Activated T-cell treated with anti-CD3 and anti-CD28 coated beads for 48 hours (primary cell): ENCODE measurements around the gene ZNF862.
"Not testable (repeated sequence)": the region's sequence is repeated elsewhere in the genome, so short reads cannot be mapped to it uniquely, and the experiment has no call there.

Source experiments
- DNase-seq: peaks from one replicate; pipeline ENCODE4 v3.0.0-alpha.2; 2020; ENCODE audit warnings: low read depth

The ZNF862 gene

DNA sequence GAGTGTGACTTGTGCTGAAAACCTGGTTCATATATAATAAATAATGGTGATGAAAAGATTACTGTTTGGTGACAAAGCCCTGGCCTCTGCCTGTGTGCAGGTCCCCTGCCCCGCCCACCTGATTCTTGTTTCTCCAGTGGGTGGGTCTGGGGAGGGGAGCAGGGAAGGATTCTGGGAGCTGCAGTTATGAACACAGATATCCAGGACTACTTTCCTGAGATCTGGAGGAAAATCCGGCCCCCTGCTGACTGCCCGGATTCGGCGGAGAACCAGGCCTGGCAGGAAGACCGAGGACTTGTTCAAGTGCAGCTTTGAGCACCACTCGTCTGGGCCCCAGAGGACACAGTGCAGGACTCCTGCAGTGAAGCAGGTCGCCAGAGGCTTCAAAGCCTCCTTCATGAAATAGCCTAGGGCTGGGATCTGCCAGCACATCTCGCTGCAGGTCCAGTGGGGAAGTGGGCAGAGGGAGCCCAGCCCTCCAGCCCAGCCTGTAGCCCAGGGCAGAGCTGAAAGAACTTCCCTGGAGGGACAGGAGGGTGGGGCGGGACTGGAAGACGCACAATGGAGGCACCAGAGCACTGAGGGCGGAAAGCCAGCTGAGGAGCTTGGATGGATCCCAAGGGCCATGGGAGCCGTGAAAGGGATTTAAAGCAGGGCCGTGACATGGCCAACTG, 42.6 kb downstream of the ZNF862 start:
- DNase-seq: no peak

DNA sequence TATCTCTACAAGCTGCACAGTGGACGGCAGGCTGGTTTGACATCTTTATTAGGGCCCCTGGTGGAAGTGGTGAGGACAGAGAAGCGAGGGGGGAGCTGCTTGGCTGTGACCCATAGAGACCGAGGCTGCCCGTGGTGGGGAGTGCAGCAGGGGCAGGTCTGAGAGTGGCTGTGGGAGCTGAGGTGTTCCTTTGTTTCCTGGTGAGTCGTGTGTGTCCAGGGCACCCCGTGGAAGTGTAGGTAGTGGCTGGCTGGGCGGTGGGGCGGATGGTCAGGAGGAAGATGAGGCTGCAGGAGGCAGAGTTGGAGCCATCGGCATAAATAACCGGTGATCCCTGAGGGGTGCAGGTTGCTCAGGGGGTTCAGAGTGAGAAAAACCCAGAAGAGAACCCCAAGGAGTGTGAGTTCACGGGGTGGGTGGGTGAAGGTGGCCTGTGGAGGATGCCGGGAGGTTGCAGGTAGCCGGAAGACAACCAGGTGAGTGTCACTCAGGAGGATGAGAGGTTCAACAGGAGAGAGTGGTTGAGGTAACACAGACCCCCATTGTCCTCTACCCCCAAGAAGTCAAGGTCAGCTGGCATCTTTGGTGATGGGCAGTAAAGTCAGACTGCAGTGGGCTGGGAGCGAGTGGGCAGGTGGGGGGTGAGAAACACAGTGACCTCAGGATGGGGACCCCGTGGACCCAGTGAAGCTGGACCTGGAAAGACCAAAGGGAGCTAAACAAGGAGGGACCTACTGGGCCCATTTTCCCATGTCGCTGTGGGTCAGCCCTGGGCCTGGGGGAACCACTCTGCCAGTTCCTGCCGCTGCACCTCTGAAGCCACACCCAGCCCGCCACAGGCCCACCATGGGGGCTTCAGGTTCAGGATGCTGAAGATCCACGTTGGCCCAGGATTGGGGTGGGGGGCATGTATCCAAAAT, 43.4 kb downstream of the ZNF862 start:
- no peak for DNase-seq

- no peak for DNase-seq
These were observed 44.3 kb downstream of the ZNF862 start for GRCh38 chr7:149882248-149883047.

DNA sequence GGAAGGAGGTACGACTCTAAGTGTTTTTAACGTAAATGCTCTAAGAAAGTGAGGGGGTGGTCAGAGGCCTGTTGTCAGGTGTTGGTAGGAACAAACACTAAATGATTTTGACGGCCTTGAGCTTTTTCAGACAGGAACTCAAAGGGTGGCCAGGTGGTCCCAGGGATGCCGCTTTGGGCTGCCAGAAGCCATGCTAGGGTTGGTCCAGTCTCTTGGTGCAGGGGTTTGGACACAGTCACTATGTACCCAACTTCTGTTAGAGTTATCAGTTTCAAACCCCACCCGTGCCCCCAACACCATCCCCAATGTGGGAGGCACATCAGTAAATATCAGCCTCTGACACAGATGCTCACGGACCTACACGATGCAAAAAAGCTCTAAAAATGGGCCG, 44.9 kb downstream of the ZNF862 start:
- DNase-seq: no peak

DNA sequence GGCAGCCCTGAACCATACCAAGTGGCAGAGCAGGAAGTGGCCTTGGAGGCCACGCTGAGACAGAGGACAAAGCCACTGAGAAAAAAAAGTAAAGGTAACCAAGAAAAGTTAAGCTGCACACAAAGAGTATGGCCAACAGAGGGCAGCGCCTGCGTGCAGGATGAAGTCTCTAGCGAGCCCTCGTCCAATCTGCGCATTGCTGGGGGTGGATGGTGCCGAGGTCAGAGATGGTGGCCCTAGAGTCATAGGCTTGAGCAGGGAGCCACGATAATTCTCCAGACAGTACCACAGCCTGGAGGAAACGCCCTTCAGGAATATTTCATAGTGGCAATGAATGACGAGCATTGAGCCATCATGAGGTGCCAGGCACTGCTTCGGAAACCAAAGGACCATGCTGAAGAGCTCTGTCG, 45.3 kb downstream of the ZNF862 start:
- no peak for DNase-seq

DNA sequence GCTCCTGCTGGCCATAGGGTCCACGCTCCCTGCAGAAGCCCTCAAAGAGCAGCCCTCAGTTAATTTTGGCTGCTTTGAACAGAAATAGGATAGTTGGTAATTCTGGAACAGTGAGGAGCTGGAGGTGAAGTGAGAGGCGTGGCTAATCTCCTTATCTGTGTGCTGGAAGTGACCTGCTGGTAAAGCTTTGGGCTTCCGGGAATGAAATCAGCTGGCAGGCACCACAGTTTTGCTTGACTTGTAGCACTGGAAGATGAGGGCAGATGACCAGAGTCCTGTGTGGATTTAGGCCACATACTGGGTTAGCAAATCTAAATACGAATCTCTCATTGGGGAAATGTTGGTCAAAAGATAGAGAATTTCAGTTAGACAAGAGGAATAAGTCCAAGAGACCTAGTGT, 45.8 kb downstream of the ZNF862 start:
- DNase-seq: no peak

DNA sequence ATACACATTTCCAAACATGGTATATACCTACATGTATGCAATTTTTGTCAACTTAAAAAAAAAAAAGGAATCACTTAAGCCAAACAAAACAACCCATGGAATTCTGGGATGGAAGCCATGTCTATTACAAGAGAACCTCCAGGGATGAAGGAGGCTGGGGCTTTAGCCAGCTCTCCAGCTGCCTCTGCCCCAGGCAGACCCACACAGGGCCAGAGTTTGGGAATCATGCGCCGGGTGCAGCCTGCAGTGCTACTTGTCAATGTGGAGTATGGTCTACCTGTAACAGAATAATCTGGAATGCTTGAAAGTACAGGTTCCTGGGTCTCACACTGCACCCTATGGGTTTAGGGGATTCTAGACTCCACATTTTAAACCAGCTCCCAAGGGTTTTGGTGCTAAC, 46.4 kb downstream of the ZNF862 start:
- no peak for DNase-seq

DNA sequence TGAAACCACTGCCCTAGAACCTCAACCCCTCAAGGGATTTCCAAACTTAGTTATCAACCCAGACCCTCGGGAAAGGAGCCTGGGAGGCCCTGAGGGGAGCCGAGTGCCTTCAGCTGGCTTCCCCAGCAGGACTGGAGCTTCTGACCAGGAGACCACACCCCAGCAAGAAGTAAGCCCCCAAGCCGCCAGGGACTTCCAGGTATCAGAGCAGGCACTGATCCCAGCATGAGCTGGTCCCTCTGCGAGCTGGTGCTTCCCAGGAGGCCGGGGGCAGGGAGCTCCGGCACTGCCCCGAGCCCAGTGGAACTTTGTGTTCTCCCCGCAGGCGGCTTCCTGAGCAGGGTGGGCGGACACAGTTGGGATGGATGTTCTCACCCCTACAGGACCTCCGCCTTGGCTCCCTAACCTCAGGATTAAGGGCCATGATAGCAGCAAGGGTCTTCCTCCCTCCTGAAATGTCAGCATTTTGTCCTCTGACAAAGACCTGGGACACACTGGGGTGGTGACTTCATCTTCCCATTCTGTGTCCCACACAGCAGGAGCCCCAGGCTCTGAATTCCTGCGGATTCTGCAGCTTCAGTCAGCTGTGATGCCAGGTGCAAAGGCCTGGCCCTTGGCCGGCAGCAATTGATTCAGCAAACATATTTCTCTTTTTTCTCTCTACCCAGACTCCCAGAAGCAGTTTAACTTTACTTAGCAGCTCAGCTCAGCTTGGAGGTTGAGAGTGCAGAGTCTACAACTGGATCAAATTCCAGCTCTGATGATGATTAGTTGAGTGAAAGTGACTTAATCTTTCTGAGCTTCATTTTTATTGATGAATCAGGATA, 47.2 kb downstream of the ZNF862 start:
- DNase-seq: no peak

DNA sequence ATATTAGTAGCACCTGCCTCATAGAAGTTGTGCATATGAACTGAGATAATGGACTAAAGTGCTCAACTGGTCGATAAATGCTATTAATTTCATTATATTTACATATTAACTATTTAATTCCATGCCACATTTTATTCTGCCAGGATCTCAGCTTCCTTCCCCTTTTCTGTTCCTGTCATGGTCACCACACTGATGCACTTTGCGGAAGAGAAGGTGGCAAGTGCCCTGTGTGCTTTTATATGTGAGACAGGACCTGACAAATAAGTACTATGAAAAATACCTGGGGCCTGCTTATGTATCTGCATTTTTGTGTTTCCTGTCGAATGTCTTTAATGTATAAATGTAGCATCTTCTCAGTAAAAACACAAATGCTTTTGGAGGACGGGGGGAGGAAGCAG, 47.8 kb downstream of the ZNF862 start:
- no peak for DNase-seq

DNA sequence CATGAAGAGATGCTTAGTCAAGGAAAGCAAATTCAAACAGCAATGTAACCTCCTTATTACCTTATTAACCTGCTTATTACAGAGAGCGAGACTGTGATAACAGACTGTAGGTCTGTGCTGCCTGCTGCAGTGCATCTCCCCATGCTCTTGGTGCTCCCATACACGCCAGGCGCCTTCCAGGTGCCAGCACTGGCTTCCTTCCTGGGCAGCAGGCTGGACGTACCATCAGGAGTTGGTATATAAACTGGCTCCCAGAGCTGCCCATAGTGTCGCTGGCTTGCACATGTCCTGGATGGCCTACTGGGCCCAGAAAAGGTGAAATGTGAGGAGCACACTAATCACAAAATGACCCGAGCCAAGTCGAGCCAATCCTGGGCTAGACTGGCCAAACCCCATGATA, 49.1 kb downstream of the ZNF862 start:
- no peak for DNase-seq

DNA sequence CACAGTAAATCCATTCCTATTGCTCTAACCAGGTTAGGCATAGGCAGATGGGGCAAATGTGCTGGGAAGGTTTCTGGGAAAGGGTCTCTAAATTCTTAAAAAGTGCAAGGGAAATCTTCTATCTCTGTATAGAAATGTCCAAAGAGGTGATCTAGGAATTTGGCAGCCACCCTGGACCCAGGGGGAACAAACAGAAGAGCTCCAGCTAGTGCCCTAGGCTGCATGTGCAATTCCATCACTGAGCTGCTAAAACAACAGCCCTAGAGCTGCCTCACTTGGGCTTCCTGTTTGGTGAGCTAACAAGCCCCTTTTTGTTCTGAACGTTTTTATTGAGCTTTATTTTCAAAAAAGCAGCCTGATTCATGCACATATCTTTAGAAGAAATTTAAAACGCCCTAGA, 52.5 kb downstream of the ZNF862 start:
- not testable (repeated sequence) for DNase-seq

DNA sequence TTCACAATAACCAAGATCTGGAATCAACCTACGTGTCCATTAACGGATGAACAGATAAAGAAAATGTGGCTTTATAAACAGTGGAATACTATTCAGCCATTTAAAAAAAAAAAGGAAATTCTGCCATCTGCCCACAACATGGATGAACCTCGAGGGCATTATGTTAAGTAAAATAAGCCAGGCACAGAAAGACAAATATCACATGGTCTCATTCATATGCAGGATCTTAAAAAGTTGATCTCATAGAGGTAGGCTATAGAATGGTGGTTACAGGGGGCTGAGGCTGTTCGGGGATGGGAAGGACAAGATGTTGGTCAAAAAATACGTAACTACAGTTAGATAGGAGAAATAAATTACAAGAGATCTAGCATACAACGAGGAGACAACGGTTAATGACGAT, 56.8 kb downstream of the ZNF862 start:
- DNase-seq: not testable (repeated sequence)

GRCh38 chr7:149907776-149908376, 69.7 kb downstream of the ZNF862 start:
- DNase-seq: not testable (repeated sequence)

DNA sequence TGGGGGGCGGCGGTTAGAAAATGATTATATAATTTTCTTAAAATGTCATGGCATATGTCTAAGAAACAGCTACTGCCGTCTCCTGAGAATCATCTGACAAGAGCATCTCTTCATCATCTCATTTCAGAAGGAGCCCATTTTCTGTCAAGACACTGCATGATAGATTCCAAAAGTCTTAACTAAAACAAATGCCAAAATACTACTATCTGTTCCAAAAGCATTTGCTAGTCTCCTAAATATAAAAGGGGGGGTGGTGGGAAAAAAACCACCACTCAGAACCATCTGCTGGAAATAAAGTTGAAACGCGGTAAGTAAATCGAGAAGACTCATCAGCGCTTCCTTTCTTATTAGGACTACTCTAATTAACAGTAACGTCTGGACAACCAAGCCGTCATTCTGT, 72.0 kb downstream of the ZNF862 start:
- DNase-seq: not testable (repeated sequence)

- DNase-seq: not testable (repeated sequence)
These were observed 74.0 kb downstream of the ZNF862 start for GRCh38 chr7:149912126-149912525.
